Hematopoietic multipotent progenitor cell treated with erythropoietin and hydrocortisone succinate and interleukin-3 and kit ligand, for 6 days (in vitro differentiated cells): ENCODE results near the gene STOX1.
"Not testable (repeated sequence)": the region's sequence is repeated elsewhere in the genome, so short reads cannot be mapped to it uniquely, and the experiment has no call there.

Source experiments
- DNase-seq: peaks from one replicate; pipeline ENCODE4 v3.0.0-alpha.2; 2015

The STOX1 gene

DNA sequence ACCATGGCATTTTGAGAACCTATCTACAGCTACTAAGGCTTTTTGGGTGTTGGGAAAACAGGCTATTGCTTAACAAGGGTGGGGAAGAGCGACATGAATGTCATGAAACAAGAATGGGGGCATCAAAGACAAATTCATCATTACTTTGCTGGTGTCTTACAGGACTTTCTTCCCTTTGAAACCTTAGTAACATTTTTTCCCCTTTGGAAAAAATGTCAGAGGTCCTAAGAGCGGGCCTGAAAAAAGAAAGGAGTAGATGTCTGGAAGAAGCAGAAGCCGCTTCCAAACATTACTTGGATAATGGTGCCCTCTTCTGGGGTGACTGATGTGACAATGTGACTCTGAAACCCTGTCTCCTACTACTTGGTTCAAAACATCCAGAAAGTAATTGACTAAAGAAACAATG lies 70.0 kb downstream of the STOX1 start:
- peak; percentile 86 for DNase-seq

DNA sequence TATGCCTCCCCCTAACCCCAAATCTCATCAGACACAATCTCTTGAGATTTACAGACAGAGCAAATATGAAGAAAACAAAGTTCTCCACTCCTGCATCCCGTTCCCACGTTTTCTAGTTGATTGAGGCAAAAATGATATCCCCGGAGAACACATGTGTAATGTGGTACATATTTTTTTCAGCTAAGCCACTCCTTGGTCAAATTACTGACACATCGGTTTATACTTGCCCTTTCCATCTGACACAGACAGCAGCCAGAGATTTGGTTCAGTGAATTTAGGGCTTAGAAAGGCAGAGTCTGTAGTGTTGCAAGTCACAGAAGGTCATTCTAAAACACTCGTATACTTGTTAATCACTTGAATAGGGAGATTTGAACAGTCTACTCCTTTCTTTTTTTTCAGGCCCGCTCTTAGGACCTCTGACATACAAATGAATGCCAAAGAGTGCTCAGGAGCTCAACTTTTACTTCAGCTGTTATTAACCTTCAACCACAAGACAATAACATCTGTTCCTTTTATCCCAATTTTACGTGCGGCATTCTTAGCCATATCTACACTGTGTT lies 71.9 kb downstream of the STOX1 start:
- no peak for DNase-seq

DNA sequence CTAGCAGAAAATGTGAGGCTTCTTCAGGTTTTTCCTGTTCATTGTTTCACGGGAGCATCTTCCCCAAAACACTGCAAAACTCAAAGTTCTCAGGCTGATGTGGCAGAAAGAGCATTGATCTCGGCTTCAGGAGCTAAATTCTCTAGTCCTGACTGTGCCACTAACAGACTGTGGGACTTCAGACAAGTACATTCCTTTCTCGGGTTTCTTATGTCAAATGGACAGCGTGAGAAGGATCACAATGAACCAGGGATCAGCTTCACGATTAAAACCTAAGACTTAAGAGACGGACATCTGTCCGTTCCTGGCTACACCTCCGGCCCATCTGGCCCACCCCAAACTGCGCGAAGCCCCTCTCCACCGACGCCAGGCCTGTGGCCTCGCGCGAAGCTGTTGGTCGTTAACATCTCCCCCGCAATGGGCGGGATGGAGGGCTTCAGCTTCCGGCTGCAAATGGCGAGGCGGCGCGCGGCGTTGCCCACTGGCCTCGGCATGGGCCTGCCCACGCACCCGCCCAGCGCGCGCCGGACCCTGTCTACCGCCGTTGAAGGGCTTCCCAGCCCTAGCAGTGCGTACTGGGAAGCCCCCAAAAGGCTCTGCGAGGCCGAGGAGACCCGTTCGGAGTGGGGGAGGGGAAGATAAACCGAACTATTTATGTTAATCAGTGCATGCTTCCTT lies 73.2 kb downstream of the STOX1 start:
- no peak for DNase-seq

DNA sequence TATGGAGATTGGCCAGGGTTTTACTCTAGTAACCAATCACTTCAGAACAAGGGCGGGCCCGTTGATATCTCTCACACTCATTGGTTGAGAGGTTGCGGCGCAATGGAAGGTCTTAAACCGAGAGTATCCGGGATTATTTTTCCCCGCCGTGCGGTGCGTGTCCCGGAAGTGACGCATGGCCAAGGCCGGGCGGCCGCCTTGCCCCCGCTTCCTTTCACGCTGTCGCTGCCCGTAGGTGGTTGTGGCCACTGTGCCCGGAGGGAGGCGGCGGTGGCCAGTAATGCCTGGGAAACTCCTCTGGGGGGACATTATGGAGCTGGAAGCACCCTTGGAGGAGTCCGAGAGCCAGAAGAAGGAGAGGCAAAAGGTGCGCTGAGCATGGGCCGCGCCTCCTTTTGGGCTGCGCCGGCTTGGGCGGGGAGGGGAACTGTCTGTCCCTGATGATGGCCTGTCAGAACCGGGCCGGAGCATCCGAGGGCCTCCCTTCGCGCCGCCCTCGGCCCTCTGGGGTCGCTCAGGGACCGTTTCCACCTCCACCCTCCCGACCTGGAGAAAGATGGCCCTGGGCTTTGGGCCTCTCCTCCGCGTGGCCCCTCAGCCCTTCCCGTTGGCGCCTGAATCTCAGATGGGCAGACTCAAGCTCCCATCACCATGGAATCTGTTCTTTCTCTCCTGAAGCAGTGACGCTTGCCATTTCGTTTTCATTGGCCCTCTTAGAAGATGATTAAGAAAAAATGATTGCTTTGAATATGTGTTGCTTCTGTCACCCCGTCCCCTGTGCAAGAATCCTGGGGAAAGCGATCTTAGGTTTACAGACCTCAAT lies 74.0 kb downstream of the STOX1 start, which contains the start of gene DDX50:
Gene DDX50 (plus strand): TSS at position 211 of the 823 bp plus-strand sequence. CDS start 70 bp downstream, at position 281.
- peak; percentile 100 for DNase-seq

DNA sequence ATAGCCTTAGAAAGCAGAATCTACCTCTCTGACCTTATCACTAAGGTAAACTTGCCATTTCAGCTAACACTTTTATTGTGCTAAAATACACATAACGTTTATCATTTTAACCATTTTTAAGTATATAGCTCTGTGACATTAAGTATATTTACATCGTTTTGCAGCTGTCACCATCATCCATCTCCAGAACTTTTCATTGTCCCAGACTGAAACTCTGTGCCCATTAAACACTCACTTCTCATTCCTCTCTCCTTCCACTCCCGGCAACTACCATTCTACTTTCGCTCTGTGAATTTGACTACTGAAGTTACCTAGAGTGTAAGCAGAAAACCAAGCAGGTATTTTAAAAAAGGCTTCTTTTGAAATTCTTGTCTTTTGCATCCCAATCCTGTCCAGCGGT lies 75.1 kb downstream of the STOX1 start:
- DNase-seq = peak; percentile 6

DNA sequence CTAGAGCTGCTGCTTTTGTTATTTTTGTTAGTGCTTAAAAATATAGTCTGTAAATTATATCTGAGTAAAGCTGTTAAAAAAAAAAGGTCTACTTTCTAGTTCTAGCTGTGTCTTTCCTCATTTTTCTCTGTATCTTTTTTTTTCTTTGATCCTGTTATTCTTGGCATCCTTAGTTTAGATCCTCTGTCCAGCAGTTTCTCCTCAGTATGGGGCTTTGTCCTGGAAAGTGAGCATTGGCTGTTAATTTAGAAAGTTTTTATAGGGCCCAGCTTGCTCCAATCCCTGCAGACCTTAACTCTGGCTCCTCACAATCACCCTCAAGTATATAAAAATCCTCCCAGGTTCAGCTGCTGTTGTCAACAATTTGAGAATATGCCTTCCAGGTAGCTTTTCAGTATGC lies 97.3 kb downstream of the STOX1 start:
- DNase-seq = no peak

DNA sequence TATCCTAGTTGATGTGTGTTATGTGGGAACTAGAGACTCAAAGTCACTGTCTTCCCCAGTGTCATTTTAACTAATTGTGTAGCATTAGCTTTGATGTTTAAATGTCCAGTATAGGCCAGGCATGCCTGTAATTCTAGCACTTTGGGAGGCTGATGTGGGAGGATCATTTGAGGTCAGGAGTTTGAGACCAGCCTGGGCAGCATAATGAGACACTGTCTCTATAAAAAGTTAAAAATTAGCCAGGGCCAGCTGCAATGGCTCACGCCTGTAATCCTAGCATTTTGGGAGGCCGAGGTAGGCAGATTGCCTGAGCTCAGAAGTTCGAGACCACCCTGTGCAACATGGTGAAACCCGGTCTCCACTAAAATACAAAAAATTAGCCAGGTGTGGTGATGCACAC lies 98.2 kb downstream of the STOX1 start:
- DNase-seq = no peak

DNA sequence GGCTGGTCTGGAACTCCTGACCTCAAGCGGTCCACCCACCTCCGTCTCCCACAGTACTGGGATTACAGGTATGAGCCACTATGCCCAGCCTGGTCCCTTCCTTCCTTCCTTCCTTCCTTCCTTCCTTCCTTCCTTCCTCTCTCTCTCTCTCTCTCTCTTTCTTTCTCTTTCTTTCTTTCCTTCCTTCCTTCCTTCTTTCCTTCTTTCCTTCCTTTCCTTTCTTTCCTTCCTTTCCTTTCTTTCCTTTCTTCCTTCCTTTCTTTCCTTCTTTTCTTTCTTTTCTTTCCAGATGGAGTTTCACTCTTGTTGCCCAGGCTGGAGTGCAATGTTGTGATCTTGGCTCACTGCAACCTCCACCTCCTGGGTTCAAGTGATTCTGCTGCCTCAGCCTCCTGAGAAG lies 101.8 kb downstream of the STOX1 start:
- DNase-seq = not testable (repeated sequence)

DNA sequence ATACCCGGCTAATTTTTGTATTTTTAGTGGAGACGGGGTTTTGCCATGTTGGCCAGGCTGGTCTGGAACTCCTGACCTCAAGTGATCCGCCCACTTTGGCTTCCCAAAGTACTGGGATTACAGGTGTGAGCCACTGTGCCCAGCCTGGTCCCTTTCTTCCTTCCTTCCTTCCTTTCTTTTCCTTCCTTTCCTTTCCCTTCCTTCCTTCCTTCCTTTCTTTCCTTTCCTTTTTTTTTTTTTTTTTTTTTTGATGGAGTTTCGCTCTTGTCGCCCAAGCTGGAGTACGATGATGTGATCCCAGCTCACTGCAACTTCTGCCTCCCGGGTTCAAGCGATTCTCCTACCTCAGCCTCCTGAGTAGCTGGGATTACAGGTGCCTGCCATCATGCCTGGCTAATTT lies 102.6 kb downstream of the STOX1 start:
- DNase-seq = not testable (repeated sequence)

DNA sequence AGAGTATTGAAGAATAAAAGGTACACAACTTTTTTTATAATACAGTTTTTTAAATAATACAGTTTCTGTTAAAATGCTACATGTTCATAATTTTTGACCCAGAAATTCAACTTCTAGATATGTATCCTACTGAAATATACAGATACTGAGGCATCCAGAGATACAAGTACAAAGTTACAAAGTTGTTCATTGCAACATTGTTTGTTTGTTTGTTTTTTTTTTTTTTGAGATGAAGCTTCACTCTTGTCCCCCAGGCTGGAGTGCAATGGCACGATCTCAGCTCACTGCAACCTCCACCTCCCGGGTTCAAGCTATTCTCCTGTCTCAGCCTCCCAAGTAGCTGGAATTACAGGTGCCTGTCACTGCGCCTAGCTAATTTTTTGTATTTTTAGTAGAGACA lies 105.5 kb downstream of the STOX1 start:
- DNase-seq = not testable (repeated sequence)

DNA sequence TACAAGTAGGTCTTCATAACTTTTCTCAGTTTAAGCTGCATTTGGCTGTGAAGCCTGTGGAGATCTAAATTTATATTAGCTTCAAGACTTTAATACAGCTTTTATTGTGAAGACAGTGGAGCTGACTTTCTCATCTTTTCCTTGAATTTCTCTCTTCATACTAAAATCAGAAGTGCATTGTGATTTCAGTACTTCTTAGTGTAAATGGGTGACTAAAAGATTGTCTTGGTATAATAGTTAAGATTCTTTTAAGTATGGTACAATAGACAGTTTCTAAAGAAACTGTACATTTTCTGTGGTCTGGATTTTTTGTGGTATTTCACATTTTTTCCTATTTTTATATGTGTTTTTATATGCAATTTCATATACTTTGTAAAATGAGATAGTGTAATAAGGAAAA lies 107.7 kb downstream of the STOX1 start:
- no peak for DNase-seq

DNA sequence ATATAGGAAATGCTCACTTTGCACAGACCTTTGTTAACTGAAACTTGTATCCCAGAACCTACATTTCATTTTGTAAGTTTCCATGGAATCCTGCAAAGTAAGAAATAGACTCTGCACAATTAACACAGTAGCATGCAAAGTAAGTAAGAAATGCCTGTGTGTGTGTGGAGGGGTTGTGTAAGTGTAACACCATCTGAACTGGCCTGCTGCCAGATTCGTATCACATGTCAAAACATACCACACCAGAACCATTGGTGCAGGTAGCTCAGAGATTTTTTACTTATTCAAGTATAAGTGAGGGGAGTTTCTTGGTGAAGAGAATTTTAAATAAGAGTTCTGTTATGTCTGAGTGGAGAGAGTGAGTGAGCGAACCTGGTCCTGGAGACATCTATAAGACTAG lies 110.8 kb downstream of the STOX1 start:
- peak; percentile 33 for DNase-seq

DNA sequence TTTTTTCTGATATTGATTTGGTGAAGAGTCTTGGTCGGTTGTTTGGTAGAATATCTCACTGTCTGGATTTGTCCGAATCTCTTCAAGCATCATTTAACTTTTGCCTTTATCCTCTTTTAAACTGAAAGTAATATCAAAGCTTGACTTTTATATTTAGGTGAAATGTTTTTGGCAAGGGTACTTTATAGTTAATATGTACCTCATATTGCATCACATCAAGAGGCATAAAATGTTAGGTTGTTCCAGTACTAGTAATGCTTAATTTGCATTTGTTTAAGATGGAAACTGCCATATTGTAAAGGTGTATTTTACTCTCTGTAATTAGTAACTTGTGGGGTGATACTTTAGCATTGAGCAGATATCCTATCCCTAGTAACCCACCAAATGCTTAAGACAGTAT lies 111.6 kb downstream of the STOX1 start:
- DNase-seq = no peak

DNA sequence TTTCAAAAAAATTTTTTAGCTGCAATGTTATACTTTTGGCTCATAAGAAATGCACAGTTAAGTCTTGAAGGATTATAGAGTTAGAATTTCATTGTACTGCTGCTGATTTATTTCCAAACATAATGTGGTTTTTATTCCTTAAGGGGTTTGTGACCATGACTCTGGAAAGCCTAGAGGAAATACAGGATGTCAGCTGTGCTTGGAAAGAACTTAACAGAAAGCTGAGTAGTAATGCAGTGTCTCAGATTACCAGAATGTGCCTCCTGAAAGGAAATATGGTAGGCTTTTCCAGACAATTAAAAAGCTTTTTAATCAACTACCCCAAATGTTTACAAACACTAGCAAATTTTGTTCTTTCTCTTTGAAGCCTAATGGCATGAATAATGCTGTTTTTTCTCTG lies 113.6 kb downstream of the STOX1 start:
- DNase-seq = not testable (repeated sequence)
